Spleen (tissue), 7 donors: ENCODE data around the gene MARCHF7.

Source experiments
- CTCF ChIP-seq, 11 experiments: fragments of 200-600 bp in 7 of 11; fragments of 450-650 bp in 4 of 11; sonication (generic) in 4 of 11; IDR thresholded peaks in 8 of 11; conservative IDR thresholded peaks in 3 of 11; 1 replicate in 7 of 11; 2 replicates in 4 of 11; pipeline versions ENCODE4 v1.4.0 to v1.8.0; 2016 to 2021; ENCODE audit warnings: antibody characterized with exemption in 11 of 11, inconsistent platforms in 4 of 11, mild to moderate bottlenecking in 1 of 11
- POLR2AphosphoS5 ChIP-seq, 3 donors: sonication (generic); formaldehyde crosslinking; IDR thresholded peaks; one replicate each; pipeline ENCODE4 v1.5.1; 2017; ENCODE audit warnings: antibody characterized with exemption in 3 of 3
- donor health status: DM: no; HTN: no; CAD: no; lungs with moderate emphysema.
- donor health status: DM: no; HTN: no; CAD: no.
- donor health status: DM: no; HTN: no; CAD: no.

GRCh38 chr2:159736048-159736447, 23.7 kb downstream of the MARCHF7 start:
- TF ChIP-seq CTCF (IDR thresholded peaks at IDR 0.05 in 8 of 11, conservative IDR thresholded peaks at IDR 0.05 in 3 of 11): no peak
- TF ChIP-seq POLR2AphosphoS5 (IDR thresholded peaks at IDR 0.05): no peak
